Dedifferentiated amniotic fluid mesenchymal stem cell (primary cell): ENCODE data around the gene MAFB.

Source experiments
- DNase-seq: peaks from one replicate; pipeline ENCODE4 v3.0.0-alpha.2; 2016; ENCODE audit errors: extremely low spot score

Gene MAFB

DNA sequence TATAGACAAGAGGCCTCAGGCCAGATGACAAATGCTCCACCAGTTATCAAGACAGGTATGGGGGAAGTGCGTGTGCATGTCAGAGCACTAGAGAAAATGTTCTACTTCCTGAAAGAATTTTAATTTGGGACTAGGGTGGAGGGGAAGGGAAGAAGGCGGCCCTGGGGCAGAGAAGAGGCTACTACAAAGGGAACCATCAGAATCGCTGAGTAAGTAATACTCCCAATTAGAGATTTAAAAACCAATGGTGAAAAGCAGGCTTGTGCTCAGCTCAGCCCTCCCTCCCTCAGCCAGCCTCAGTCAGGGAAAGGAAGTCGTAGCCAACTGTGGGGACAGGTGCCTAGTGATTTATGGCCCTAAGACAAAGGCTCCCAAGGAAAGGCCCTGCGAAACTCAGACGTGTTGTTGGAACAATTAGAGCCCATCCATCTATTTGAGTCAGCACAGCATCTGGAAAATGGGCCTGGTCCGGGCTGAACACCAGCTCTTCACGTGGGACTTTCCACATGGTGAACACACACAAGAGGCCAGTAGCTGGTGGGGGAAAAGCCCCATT is 15.0 kb upstream of the MAFB start:
- DNase-seq = no peak

GRCh38 chr20:40702504-40702903 is 13.5 kb upstream of the MAFB start:
- DNase-seq = no peak

GRCh38 chr20:40698744-40699143 is 9.7 kb upstream of the MAFB start:
- no peak for DNase-seq

DNA sequence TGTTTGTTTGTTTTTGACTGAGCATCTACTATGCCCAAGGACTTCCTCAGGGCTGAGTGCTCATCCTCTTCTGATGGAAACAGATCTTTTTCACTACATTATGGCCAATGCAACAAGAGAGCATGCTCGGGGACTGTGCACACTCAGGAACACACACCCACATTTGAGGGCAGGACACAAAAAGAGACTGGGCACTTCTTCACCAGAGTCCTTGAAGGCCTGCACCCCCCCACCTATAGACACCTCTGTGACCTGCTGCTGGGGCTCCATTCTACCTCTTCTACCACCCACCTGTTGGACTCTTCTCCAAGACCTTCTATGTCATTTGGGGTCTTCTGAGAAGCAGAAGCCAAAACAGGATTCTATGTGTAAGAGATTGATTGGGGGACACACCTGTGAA is 9.2 kb upstream of the MAFB start:
- no peak for DNase-seq

GRCh38 chr20:40697541-40697940 is 8.5 kb upstream of the MAFB start:
- DNase-seq = no peak

GRCh38 chr20:40695214-40695613 is 6.2 kb upstream of the MAFB start:
- no peak for DNase-seq

- DNase-seq = no peak
Measured at GRCh38 chr20:40694246-40694645, 5.2 kb upstream of the MAFB start.

GRCh38 chr20:40692240-40693011 is 3.4 kb upstream of the MAFB start:
- no peak for DNase-seq

DNA sequence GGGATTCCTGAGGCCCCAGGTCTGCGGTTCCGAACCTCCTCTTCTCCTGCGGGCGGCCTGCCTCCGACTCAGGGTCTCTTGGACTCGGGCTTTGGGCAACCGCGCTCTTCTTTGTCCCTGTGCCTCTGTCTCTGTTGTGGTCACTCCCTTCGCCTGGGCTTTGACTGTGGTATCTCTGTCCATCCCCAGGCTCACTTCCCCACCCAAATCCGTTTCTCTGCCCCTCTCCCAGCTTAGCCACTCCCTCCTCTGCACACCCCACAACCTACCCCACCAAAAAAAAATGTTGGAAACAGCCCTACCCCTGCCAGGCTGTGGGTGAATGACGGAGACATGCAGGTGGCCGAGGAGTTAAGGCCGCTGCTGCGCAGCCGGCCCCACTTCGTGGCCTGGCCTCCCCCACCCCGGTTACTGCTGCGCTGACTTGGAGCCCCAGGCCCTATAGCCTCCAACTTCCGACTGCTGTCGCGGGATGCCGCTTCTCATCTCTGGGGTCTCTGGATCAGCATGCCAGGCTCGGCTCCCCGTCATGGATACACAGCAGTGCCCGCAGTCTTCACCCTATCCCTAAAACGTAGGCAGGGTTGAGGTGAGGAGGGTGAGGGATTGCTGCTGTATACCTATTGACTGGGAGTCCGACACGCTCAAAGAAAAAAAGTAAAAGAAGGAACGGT is 2.7 kb upstream of the MAFB start:
- DNase-seq = no peak

- DNase-seq = no peak
Measured at GRCh38 chr20:40690836-40691565, 2.0 kb upstream of the MAFB start.

DNA sequence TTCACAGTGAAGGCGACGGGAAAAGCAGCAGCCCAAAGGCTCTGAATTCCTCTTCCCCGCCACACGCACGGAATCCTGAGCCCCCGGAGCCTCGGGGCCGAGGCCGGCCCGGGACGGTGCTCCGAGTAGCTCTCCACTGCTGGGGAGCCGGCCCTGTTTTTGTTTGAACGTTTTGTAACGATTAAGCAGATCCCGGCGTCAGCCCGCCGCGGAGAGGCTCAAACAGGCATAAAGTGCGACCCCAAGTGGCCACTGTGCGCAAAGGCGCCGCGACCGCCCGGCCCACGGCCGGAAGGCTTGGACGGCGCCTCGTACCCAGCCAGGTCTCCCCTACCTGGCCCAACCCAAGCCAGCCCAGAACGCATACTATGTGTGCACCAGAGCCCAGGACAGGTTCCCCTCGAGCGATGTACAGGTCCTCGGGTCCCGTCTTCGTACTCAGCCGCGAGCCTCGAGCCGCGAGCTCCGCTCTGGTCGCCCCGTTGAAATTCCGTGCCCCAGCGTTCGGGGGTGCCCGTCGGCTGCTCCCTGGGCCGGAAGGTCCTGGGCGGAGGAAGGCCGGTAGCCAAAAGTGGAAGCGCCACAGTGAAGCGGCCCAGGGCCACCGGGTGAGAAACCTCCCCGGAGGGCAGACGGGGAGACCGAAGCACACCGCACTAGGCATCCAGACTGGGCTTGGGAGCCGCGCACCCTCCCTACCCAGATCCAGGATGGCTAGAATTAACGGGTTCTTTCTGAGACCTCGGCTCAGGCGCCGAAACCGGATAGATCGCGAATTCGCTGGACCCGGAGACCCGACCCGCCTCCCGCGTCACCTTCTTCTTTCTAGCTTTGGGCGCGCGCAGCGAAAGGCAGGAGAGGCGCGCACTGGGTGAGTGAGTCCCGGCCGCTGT is 1.2 kb upstream of the MAFB start:
- DNase-seq = peak; percentile 88

DNA sequence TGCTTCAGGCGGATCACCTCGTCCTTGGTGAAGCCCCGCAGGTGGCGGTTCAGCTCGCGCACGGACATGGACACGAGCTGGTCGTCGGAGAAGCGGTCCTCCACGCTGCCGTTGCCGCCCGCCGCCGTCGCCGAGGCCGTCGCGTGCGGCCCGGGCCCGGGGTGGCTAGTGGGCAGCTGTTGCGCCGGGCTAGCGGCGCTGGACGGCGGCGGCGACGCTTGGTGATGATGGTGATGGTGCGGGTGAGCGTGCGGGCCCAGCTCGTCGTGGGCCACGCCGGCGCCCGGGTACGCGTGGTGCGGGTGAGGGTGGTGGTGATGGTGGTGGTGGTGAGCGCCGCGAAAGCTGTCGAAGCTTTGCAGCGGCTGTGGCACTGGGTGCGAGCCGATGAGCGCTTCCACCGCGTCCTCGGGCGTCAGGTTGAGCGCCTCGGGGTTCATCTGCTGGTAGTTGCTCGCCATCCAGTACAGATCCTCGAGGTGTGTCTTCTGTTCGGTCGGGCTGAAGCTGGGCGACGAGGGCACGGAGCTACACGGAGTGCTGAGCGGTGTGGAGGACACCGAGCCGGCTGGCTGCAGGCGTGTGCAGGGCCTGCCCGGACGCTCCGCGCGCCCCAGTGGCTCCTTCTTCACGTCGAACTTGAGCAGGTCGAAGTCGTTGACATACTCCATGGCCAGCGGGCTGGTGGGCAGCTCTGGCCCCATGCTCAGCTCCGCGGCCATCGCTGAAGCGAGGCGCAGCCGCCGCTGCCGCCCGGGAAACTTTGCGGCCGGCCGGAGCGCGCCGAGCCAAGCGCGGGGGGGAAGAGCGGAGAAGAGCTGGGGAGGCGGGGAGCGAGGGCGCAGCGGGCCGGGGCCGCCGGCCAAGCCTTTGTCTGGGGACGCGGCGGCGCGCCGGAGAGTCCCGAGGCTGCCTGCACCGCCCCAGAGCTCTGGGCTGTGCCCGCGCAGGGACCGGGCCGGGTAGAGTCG is 622 bp downstream of the MAFB start:
- DNase-seq = no peak

DNA sequence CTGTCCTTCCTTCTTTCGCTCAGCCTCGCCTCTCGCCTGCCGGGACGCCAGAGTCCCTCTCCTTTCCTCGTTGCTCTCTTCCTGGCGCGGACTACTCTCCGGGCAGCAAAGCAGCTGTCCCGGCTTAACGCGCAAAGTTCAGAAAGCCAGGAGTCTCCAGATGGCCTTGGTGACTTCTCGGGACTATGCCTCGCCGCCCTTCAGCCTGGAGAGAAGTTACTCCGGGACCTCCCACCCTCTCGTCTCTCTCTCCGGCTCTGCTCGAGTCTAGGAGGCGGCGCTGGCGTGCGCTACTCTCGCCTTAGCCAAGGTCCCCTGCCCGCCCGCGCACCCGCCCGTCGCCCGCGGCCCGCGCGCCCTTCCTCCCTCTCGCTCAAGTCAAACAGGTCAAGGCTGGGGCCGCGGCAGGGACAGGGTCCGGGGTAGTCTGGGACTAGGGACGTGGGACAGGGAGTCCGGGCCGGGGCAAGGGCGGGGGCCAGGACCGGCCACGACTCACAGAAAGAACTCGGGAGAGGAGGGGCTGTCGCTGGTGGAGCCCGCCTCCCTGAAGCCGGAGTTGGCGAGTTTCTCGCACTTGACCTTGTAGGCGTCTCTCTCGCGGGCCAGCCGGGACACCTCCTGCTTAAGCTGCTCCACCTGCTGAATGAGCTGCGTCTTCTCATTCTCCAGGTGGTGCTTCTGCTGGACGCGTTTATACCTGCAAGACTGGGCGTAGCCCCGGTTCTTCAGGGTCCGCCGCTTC is 1.5 kb downstream of the MAFB start:
- no peak for DNase-seq

- no peak for DNase-seq
Measured at GRCh38 chr20:40686893-40687292, 2.1 kb downstream of the MAFB start.

GRCh38 chr20:40686434-40686882 is 2.6 kb downstream of the MAFB start:
- no peak for DNase-seq

DNA sequence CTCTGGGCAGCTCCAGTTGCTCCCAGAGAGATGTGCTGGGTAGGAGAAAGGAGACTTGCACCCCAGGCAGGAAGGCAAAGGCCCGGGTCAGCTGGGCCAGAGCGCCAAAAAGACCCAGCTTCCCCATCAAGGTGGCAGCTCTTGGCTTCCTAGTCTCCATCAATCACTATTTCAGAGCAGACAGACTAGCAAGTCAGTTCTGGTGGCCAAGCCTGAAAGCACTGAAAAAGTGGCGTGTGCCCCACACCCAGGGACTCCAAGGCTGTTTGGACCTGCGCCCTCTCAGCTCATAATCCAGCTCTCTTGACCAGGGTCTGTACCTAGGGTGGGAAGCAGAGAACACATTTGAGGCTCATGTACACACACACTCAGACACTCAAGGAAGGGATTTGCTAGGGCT is 3.7 kb downstream of the MAFB start:
- no peak for DNase-seq

DNA sequence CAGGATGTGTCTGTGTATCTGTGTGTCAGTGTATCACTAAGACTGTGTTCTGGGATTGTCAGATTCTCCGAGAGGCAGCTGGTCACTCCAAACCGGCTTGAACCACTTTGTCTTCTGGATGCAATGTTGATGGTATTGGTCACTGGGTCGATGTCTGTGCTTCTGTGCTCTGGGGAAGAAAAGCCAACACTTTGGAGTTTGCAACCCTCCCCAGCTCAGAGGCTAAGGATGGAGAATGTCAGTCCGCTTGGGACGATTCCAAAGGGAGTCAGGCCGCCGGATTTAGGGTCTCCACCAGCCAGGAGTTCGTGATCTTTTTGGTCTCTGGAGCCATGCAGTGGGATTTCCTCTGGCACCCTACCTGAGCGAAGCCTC is 5.2 kb downstream of the MAFB start:
- DNase-seq = no peak

DNA sequence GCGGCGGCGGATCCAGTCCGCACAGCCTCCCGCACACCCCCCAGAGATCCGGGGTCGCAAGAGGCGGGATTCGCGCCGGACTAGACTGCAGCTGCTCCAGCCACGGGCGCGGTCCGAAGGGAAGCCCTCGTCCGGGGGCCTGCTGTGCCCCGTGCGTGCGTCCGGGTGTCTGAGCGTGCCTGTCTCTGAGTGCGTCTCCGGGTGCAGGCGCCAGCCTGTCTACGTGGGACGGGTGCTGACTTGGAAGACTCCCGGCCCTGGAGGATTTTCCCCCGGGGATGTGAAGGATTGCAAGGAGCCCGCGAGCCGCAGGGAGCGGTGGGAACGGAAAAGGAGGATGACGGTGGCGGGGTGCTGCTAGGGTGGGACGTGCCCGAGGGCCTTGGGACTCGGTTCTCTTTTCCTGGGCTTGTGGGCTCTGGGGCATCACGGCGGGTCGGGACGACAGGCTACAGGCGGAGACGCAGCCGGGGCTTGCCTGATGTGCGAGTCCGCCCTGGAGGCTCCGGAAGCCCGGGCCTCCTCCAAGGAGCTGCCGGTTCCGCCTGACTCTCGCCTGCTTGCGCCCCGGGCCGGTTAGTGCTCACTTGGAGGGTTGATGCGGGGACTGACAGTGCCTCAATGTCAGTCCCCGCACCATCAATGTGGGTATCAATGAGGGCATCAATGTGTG is 5.7 kb downstream of the MAFB start:
- DNase-seq = no peak
